Brain microvascular endothelial cell (primary cell): ENCODE data around the gene AFM.
A peak's percentile ranks its signal among the peaks of the same experiment; 100 is the strongest.

Experiments used
- DNase-seq: peaks from one replicate; pipeline ENCODE4 v3.0.0-alpha.2; 2020
- H3K27ac ChIP-seq: fragments of 250-450 bp; sonication (Bioruptor Pico); 2 replicates; pipeline ENCODE4 v1.5.1; 2020; ENCODE audit warnings: mild to moderate bottlenecking, moderate library complexity
- H3K27me3 ChIP-seq: fragments of 250-450 bp; sonication (Bioruptor Pico); replicated peaks from 2 replicates; pipeline ENCODE4 v1.5.1; 2020; ENCODE audit warnings: mild to moderate bottlenecking
- H3K36me3 ChIP-seq: fragments of 250-450 bp; sonication (Bioruptor Pico); replicated peaks from 2 replicates; pipeline ENCODE4 v1.5.1; 2020; ENCODE audit warnings: mild to moderate bottlenecking
- H3K4me3 ChIP-seq: 2 replicates; pipeline ENCODE4 v1.5.1; 2011; ENCODE audit warnings: low read depth, mild to moderate bottlenecking, control low read depth, low read length, moderate library complexity
- CTCF ChIP-seq: IDR thresholded peaks from 2 replicates; pipeline ENCODE4 v1.5.1; 2011; ENCODE audit warnings: low read depth, mild to moderate bottlenecking, moderate library complexity, low read length, control low read depth, inconsistent platforms; ENCODE audit errors: missing control alignments
- in situ Hi-C: cut with HindIII; loops from 2 replicates; pipeline ENCODE4 v1.10.0; 2017; ENCODE audit warnings: low sequenced_read_pairs, low pct_ligation_motif_present

Gene AFM

GRCh38 chr4:73435984-73436383, 45.6 kb upstream of the AFM start, which contains the start of gene AFP:
AFP (plus strand) TSS chr4:73436221; CDS start chr4:73436263, 42 bp downstream.
- in situ Hi-C loops: no loop called here
- Histone ChIP-seq H3K36me3 (no peaks in the 10 kb centered on the region), H3K27ac (no peak within 1 kb of the TSS), H3K27me3 (no peaks in the 10 kb centered on the region), H3K4me3 (no peak within 1 kb of the TSS)
- DNase-seq: no peak
- TF ChIP-seq CTCF: no peak

GRCh38 chr4:73436674-73437557, 44.6 kb upstream of the AFM start:
- H3K27ac ChIP-seq: no peak overlapping the region
- H3K36me3 ChIP-seq: no peaks in the 10 kb centered on the region
- in situ Hi-C loops: no loop called here
- H3K27me3 ChIP-seq: no peaks in the 10 kb centered on the region
- H3K4me3 ChIP-seq: no peak overlapping the region
- no peak for DNase-seq
- TF ChIP-seq CTCF: no peak

GRCh38 chr4:73437558-73437956, 44.0 kb upstream of the AFM start:
- in situ Hi-C loops: no loop called here
- TF ChIP-seq CTCF: no peak
- Histone ChIP-seq H3K36me3 (no peaks in the 10 kb centered on the region), H3K27ac (no peak overlapping the region), H3K4me3 (no peak overlapping the region), H3K27me3 (no peaks in the 10 kb centered on the region)
- DNase-seq: no peak

- H3K27ac ChIP-seq: no peak overlapping the region
- no peak for TF ChIP-seq CTCF
- H3K4me3 ChIP-seq: no peak overlapping the region
- no peaks in the 10 kb centered on the region for H3K27me3 ChIP-seq
- in situ Hi-C loops: no loop called here
- H3K36me3 ChIP-seq: no peaks in the 10 kb centered on the region
- DNase-seq: no peak
These were observed 43.5 kb upstream of the AFM start for GRCh38 chr4:73438048-73438447.

GRCh38 chr4:73438582-73439215, 42.8 kb upstream of the AFM start:
- DNase-seq: peak; percentile 27
- H3K27me3 ChIP-seq: no peaks in the 10 kb centered on the region
- TF ChIP-seq CTCF: no peak
- no peak overlapping the region for H3K4me3 ChIP-seq
- no peaks in the 10 kb centered on the region for H3K36me3 ChIP-seq
- in situ Hi-C loops: no loop called here
- H3K27ac ChIP-seq: no peak overlapping the region
